ENCODE data around the gene KLRC1. TPM values are rescaled to one million over a fixed set of nuclear protein-coding genes. Genes with fewer than 3 reads are reported as not detected.
"Not testable (repeated sequence)": the region's sequence is repeated elsewhere in the genome, so short reads cannot be mapped to it uniquely, and the experiment has no call there.

The KLRC1 gene
- total RNA-seq, 4 donors from 2014 or later: 0.62 to 1.1 TPM; not detected in 2

DNA sequence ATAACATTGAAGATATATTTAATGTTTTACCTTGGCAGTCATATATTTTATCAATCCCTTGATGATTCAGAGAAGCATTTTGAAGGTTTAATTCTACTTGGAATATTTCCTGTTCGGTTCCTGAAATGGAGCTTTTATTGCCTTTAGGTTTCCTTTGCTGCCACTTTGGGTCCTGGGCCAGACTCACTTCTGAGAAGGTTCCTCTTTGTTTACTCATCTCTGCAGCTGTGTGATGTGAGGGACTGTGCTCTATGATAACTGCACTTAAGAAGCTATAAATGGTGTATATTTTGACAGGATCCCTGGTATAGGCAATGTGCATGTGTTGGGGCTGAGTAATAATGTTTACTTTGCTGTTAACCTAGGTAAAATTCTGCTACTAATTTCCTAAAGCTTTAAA is 32.8 kb downstream of the KLRC1 start, which contains the start of gene KLRC3:
KLRC3 (minus strand) TSS at position 262 of the 400 bp plus-strand sequence; CDS start at position 217, 45 bp downstream.
- H3K9me3 ChIP-seq, H3K36me3 ChIP-seq, H3K4me1 ChIP-seq, H3K27ac ChIP-seq, H3K27me3 ChIP-seq, H3K4me3 ChIP-seq, ATAC-seq: not testable (repeated sequence)
- 0% methylated on average over 1 of the region's 1 CpG; no CpG with 5 or more reads in 1 of the 2 donors for WGBS, 2 donors (ENCODE audit: low coverage in 1 of 2)

DNA sequence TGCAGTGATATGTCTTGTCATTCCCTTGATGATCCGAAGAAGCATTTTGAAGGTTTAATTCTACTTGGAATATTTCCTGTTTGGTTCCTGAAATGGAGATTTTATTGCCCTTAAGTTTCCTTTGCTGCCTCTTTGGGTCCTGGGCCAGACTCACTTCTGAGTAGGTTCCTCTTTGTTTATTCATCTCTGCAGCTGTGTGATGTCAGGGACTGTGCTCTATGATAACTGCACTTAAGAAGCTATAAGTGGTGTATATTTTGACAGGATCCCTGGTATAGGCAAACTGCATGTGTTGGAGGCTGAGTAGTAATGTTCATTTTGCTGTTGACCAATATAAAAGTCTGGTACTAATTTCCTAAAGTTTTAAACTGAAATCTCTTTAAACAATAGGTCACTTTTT is 43.8 kb downstream of the KLRC1 start, which contains the start of gene KLRC4:
KLRC4 (minus strand) TSS at position 366 of the 400 bp plus-strand sequence; CDS start at position 184, 182 bp downstream.
- whole genome bisulfite sequencing, 2 donors (ENCODE audit: low coverage in 1 of 2): 0% methylated on average over 1 of the region's 1 CpG
- Histone ChIP-seq H3K27ac (no peak within 1 kb of the TSS), H3K4me1 (no peaks in the 10 kb centered on the region), H3K27me3 (no peaks in the 10 kb centered on the region), H3K4me3 (no peak within 1 kb of the TSS), H3K36me3 (no peaks in the 10 kb centered on the region), H3K9me3 (peaks cover 0 to 5% (median 0%) of the 10 kb centered on the region in 3 donors)
- TF ChIP-seq POLR2A (IDR thresholded peaks at IDR 0.05) (no peak), POLR2AphosphoS5 (IDR thresholded peaks at IDR 0.05) (no peak), EP300 (IDR thresholded peaks at IDR 0.05) (no peak)
- TF ChIP-seq, protein P1, sequence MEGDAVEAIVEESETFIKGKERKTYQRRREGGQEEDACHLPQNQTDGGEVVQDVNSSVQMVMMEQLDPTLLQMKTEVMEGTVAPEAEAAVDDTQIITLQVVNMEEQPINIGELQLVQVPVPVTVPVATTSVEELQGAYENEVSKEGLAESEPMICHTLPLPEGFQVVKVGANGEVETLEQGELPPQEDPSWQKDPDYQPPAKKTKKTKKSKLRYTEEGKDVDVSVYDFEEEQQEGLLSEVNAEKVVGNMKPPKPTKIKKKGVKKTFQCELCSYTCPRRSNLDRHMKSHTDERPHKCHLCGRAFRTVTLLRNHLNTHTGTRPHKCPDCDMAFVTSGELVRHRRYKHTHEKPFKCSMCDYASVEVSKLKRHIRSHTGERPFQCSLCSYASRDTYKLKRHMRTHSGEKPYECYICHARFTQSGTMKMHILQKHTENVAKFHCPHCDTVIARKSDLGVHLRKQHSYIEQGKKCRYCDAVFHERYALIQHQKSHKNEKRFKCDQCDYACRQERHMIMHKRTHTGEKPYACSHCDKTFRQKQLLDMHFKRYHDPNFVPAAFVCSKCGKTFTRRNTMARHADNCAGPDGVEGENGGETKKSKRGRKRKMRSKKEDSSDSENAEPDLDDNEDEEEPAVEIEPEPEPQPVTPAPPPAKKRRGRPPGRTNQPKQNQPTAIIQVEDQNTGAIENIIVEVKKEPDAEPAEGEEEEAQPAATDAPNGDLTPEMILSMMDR (IDR thresholded peaks at IDR 0.05): no peak
- ATAC-seq: no peak

DNA sequence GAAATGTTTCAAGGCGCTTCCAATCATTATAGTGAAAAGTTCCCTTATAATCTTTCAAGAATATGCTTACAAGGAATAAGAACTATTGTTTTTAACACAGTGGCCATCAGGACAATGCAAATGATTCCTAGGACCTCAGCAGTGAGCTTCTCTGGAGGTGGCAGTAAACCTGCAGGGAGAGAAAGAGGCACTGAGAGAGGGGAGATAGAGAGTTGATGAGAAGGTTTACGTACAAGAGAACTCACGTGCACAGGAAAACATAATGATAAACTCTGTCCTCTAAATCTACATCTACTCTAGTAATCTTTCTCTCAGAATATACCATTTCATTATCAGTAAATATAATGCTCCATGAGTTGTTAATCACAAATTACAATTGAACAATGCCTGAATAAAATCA is 44.3 kb downstream of the KLRC1 start:
- H3K9me3 ChIP-seq: peaks cover 0 to 5% (median 0%) of the 10 kb centered on the region in 3 donors
- H3K27ac ChIP-seq: no peak overlapping the region
- WGBS, 2 donors (ENCODE audit: low coverage in 1 of 2): 48 to 64% methylated on average over 3 of the region's 3 CpGs
- no peak overlapping the region for H3K4me3 ChIP-seq
- TF ChIP-seq EP300 (IDR thresholded peaks at IDR 0.05) (no peak), POLR2AphosphoS5 (IDR thresholded peaks at IDR 0.05) (no peak), POLR2A (IDR thresholded peaks at IDR 0.05) (no peak)
- TF ChIP-seq, protein P1 (IDR thresholded peaks at IDR 0.05): no peak
- H3K4me1 ChIP-seq: no peaks in the 10 kb centered on the region
- H3K36me3 ChIP-seq: no peaks in the 10 kb centered on the region
- ATAC-seq: no peak
- no peaks in the 10 kb centered on the region for H3K27me3 ChIP-seq

DNA sequence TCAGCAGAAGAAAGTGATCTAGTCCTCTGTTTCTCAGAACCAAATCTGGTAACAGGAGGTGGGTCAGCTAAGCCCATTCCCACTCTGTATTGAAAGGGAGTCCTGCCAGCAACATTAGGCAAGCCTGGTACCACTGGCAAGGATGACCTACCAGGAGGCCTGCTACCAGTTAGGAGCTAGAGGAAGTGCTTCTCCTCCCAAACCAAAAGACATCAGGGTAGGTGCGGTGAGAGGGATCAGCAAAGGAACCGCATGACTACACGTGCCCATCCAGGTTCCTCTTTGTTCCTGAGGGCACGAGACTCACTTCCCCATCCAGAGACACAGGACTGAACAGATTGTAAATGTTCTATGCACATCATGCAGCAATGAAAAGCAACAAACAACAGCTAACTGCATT is 46.5 kb downstream of the KLRC1 start:
- Histone ChIP-seq H3K4me1 (no peaks in the 10 kb centered on the region), H3K36me3 (no peaks in the 10 kb centered on the region), H3K9me3 (peaks cover 0 to 5% (median 0%) of the 10 kb centered on the region in 3 donors), H3K27ac (no peak overlapping the region), H3K4me3 (no peak overlapping the region), H3K27me3 (no peaks in the 10 kb centered on the region)
- TF ChIP-seq EP300 (IDR thresholded peaks at IDR 0.05) (no peak), POLR2AphosphoS5 (IDR thresholded peaks at IDR 0.05) (no peak), POLR2A (IDR thresholded peaks at IDR 0.05) (no peak)
- TF ChIP-seq, protein P1 (IDR thresholded peaks at IDR 0.05): no peak
- 75% methylated on average over 2 of the region's 4 CpGs; no CpG with 5 or more reads in 1 of the 2 donors for WGBS, 2 donors (ENCODE audit: low coverage in 1 of 2)
- no peak for ATAC-seq

DNA sequence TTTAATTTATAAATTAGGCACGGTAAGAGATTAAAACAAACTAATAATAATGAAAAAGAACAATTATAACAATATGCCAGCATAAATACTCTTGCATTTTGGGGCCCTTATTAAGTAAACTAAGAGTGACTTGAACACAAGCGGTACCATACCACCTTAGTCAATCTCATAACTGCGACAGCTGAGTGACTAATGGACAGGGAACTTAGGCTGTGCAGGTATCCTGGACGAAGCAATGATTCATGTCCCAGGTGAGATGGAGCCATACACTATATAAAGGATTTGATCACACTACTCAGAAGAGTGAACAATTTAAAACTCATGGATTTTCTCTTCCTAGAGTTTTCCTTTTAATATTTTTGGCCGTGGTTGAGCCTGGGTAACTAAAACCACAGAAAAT is 47.9 kb downstream of the KLRC1 start:
- H3K4me1 ChIP-seq: no peaks in the 10 kb centered on the region
- H3K4me3 ChIP-seq: no peak overlapping the region
- WGBS, 2 donors (ENCODE audit: low coverage in 1 of 2): 90 to 93% methylated on average over 5 of the region's 5 CpGs
- no peak for TF ChIP-seq POLR2AphosphoS5 (IDR thresholded peaks at IDR 0.05)
- TF ChIP-seq, protein P1 (IDR thresholded peaks at IDR 0.05): no peak
- no peak for TF ChIP-seq POLR2A (IDR thresholded peaks at IDR 0.05)
- no peak for TF ChIP-seq EP300 (IDR thresholded peaks at IDR 0.05)
- no peak overlapping the region for H3K27ac ChIP-seq
- H3K36me3 ChIP-seq: no peaks in the 10 kb centered on the region
- peaks cover 0 to 5% (median 0%) of the 10 kb centered on the region in 3 donors for H3K9me3 ChIP-seq
- no peak for ATAC-seq
- no peaks in the 10 kb centered on the region for H3K27me3 ChIP-seq

All from gastroesophageal sphincter (tissue), 4 donors.